ENCODE results near the gene CPNE4. TPM values are rescaled to one million over a fixed set of nuclear protein-coding genes. Genes with fewer than 3 reads are reported as not detected.

CPNE4 gene
- total RNA-seq, 1 experiment from 2014 or later = 1.9 TPM

GRCh38 chr3:131485119-131485518 is 549.7 kb downstream of the CPNE4 start:
- H4K20me1 ChIP-seq (ENCODE audit: control insufficient read depth, insufficient read depth, insufficient read length) = no peaks in the 10 kb centered on the region
- no peak overlapping the region for H2AFZ ChIP-seq (ENCODE audit: low read length)
- no peak overlapping the region for H3K9ac ChIP-seq (ENCODE audit: extremely low read depth, insufficient read length, low read length)
- no peak overlapping the region for H2BK12ac ChIP-seq (ENCODE audit: insufficient read length, low read depth, low read length)
- WGBS (ENCODE audit: extremely low coverage, insufficient read length, low lambda C conversion rate) = no CpG with 5 or more reads among the region's 1 CpG
- H3K23me2 ChIP-seq (ENCODE audit: insufficient read length, low read depth, low read length, poor library complexity, severe bottlenecking) = no peaks in the 10 kb centered on the region
- no peak overlapping the region for H3K56ac ChIP-seq (ENCODE audit: insufficient read length, low read depth, low read length)
- no peaks in the 10 kb centered on the region for H3K4me1 ChIP-seq (ENCODE audit: insufficient read depth, low read length)
- Mint-ChIP-seq H3K27ac (no peak overlapping the region; a peak in 1 of 7 replicates), H3K4me1 (no peaks in the 10 kb centered on the region), H3K4me3 (no peak overlapping the region), H3K36me3 (ENCODE audit: insufficient read depth in 1 of 3, low read depth in 3 of 3) (peaks cover 15 to 39% (median 32%) of the 10 kb centered on the region in 3 experiments), H3K9me3 (no peaks in the 10 kb centered on the region), H3K27me3 (ENCODE audit: low read depth) (no peaks in the 10 kb centered on the region)
- H2BK120ac ChIP-seq (ENCODE audit: low read depth, low read length, poor library complexity, severe bottlenecking) = no peak overlapping the region
- H3T11ph ChIP-seq (ENCODE audit: low read length) = no peak overlapping the region
- H3K9me3 ChIP-seq (ENCODE audit: control insufficient read depth, low read depth, low read length) = no peaks in the 10 kb centered on the region
- no peak overlapping the region for H3K4ac ChIP-seq (ENCODE audit: low read depth, low read length)
- H3K79me1 ChIP-seq (ENCODE audit: insufficient read depth, low read depth, low read length, poor library complexity, severe bottlenecking) = no peaks in the 10 kb centered on the region
- H4K5ac ChIP-seq (ENCODE audit: insufficient read length, low read depth, low read length) = no peak overlapping the region
- H3K18ac ChIP-seq (ENCODE audit: insufficient read length, low read depth, low read length) = no peak overlapping the region
- no peaks in the 10 kb centered on the region for H3K27me3 ChIP-seq (ENCODE audit: insufficient read depth, low read length)
- no peak overlapping the region for H3K23ac ChIP-seq (ENCODE audit: insufficient read length, low read depth, low read length)
- H3K14ac ChIP-seq (ENCODE audit: insufficient read depth, low read length) = no peak overlapping the region
- H3K27ac ChIP-seq (ENCODE audit: insufficient read length, low read depth, low read length) = no peak overlapping the region
- no peak overlapping the region for H2AK5ac ChIP-seq (ENCODE audit: insufficient read length, low read length)
- H2BK15ac ChIP-seq (ENCODE audit: low read depth, low read length) = no peak overlapping the region
- no peaks in the 10 kb centered on the region; the same call in 1 of the 2 replicates for H3K79me2 ChIP-seq (ENCODE audit: insufficient read depth, low read length)
- no peak overlapping the region for H2BK20ac ChIP-seq (ENCODE audit: low read depth, low read length, poor library complexity, severe bottlenecking)
- TF ChIP-seq CTCF (conservative IDR thresholded peaks at IDR 0.05) = no peak
- no peak for DNase-seq
- H4K8ac ChIP-seq (replicated peaks; ENCODE audit: insufficient read length, low read depth, low read length) = no peak overlapping the region
- H3K4me2 ChIP-seq (ENCODE audit: insufficient read depth, insufficient read length, low read length) = no peak overlapping the region
- H2BK5ac ChIP-seq (ENCODE audit: insufficient read length, low read length) = no peak overlapping the region
- no peak overlapping the region for H4K91ac ChIP-seq (ENCODE audit: insufficient read length, low read depth, low read length)
